HG02870 (cell line): ENCODE data around the gene PCNX4.

Experiments
- ATAC-seq: cut with Tn5 transposase; IDR thresholded peaks from one replicate; pipeline ENCODE4 v1.9.1; 2021; ENCODE audit warnings: mild to moderate bottlenecking, moderate library complexity; ENCODE audit not compliant: unreplicated experiment

Gene PCNX4

GRCh38 chr14:60101786-60102185 is 10.1 kb downstream of the PCNX4 start:
- no peak for ATAC-seq

GRCh38 chr14:60102389-60102788 is 10.7 kb downstream of the PCNX4 start:
- ATAC-seq: no peak

GRCh38 chr14:60106339-60106738 is 14.6 kb downstream of the PCNX4 start:
- no peak for ATAC-seq

- ATAC-seq: no peak
Observed at GRCh38 chr14:60107477-60107876, 15.8 kb downstream of the PCNX4 start.

- ATAC-seq: no peak
Observed at GRCh38 chr14:60111732-60112131, 20.0 kb downstream of the PCNX4 start.

- no peak for ATAC-seq
Observed at GRCh38 chr14:60114881-60115280, 23.2 kb downstream of the PCNX4 start.

- ATAC-seq: no peak
Observed at GRCh38 chr14:60116181-60116580, 24.5 kb downstream of the PCNX4 start.

- no peak for ATAC-seq
Observed at GRCh38 chr14:60125918-60126317, 34.2 kb downstream of the PCNX4 start.

GRCh38 chr14:60133487-60133886 is 41.8 kb downstream of the PCNX4 start:
- no peak for ATAC-seq

- ATAC-seq: no peak
Observed at GRCh38 chr14:60134702-60135101, 43.0 kb downstream of the PCNX4 start.

GRCh38 chr14:60151715-60152114 is 60.0 kb downstream of the PCNX4 start:
- ATAC-seq: no peak

- no peak for ATAC-seq
Observed at GRCh38 chr14:60153991-60154390, 62.3 kb downstream of the PCNX4 start.

GRCh38 chr14:60154671-60155070 is 62.9 kb downstream of the PCNX4 start:
- ATAC-seq: no peak

GRCh38 chr14:60160422-60160821 is 68.7 kb downstream of the PCNX4 start:
- no peak for ATAC-seq

GRCh38 chr14:60161196-60162107 is 69.7 kb downstream of the PCNX4 start:
- no peak for ATAC-seq

GRCh38 chr14:60163693-60164092 is 72.0 kb downstream of the PCNX4 start:
- no peak for ATAC-seq

GRCh38 chr14:60164404-60164711 is 72.6 kb downstream of the PCNX4 start:
- no peak for ATAC-seq

GRCh38 chr14:60164712-60165546 is 73.2 kb downstream of the PCNX4 start, which contains the start of gene DHRS7:
DHRS7 (minus strand) TSS chr14:60165398; CDS start chr14:60165309, 89 bp downstream.
- peak; percentile 85 for ATAC-seq

- no peak for ATAC-seq
Observed at GRCh38 chr14:60165547-60165876, 73.8 kb downstream of the PCNX4 start.

GRCh38 chr14:60166142-60166541 is 74.4 kb downstream of the PCNX4 start:
- ATAC-seq: no peak

GRCh38 chr14:60169722-60170121 is 78.0 kb downstream of the PCNX4 start:
- no peak for ATAC-seq

GRCh38 chr14:60170948-60171347 is 79.2 kb downstream of the PCNX4 start:
- ATAC-seq: no peak
